GM18526 (cell line): ENCODE measurements around the gene MICALL2.

Experiments used
- POLR2A ChIP-seq: IDR thresholded peaks from 3 replicates; pipeline ENCODE4 v1.6.1; 2011; ENCODE audit not compliant: insufficient read length; ENCODE audit errors: extremely low read depth

MICALL2 gene

GRCh38 chr7:1425292-1426136, 33.8 kb downstream of the MICALL2 start:
- no peak for TF ChIP-seq POLR2A

- TF ChIP-seq POLR2A, result no peak
Measured at GRCh38 chr7:1424041-1424440, 35.2 kb downstream of the MICALL2 start.

- no peak for TF ChIP-seq POLR2A
Measured at GRCh38 chr7:1423264-1423811, 35.9 kb downstream of the MICALL2 start.

- TF ChIP-seq POLR2A, result no peak
Measured at GRCh38 chr7:1422512-1423263, 36.6 kb downstream of the MICALL2 start.

- no peak for TF ChIP-seq POLR2A
Measured at GRCh38 chr7:1421946-1422345, 37.3 kb downstream of the MICALL2 start.

GRCh38 chr7:1421020-1421790, 38.1 kb downstream of the MICALL2 start:
- TF ChIP-seq POLR2A, result no peak

GRCh38 chr7:1419688-1420087, 39.6 kb downstream of the MICALL2 start:
- TF ChIP-seq POLR2A, result no peak

- no peak for TF ChIP-seq POLR2A
Measured at GRCh38 chr7:1419310-1419634, 40.0 kb downstream of the MICALL2 start.

- TF ChIP-seq POLR2A, result no peak
Measured at GRCh38 chr7:1418505-1419309, 40.6 kb downstream of the MICALL2 start.

GRCh38 chr7:1415389-1415990, 43.8 kb downstream of the MICALL2 start:
- TF ChIP-seq POLR2A, result no peak

- TF ChIP-seq POLR2A, result no peak
Measured at GRCh38 chr7:1413936-1414639, 45.2 kb downstream of the MICALL2 start.

GRCh38 chr7:1412322-1413261, 46.7 kb downstream of the MICALL2 start:
- no peak for TF ChIP-seq POLR2A

GRCh38 chr7:1411414-1411813, 47.9 kb downstream of the MICALL2 start:
- TF ChIP-seq POLR2A, result no peak
